Caki2 (cell line): ENCODE results near the gene FXYD5. TPM values are rescaled to one million over a fixed set of nuclear protein-coding genes. Genes with fewer than 3 reads are reported as not detected.
A peak's percentile ranks its signal among the peaks of the same experiment; 100 is the strongest.

Experiments used
- DNase-seq: peaks from one replicate; pipeline ENCODE4 v3.0.0-alpha.2; 2015; ENCODE audit warnings: low read depth
- in situ Hi-C: cut with HindIII; loops from 2 replicates; pipeline ENCODE4 v1.10.0; 2016; ENCODE audit warnings: low sequenced_read_pairs, low pct_unique_long_range_greater_than_20kb, mixed read lengths
- total RNA-seq: library from RNA; depleted of rRNA; stranded (reverse); fragments of >200 nt; shearing (Covaris generic); gene quantifications from 2 replicates; pipeline ENCODE4 v1.2.3, GENCODE V29; 2014; ENCODE audit warnings: low replicate concordance; rRNA removed

Gene FXYD5
- 43.7 and 51.5 TPM in 2 replicates for total RNA-seq

GRCh38 chr19:35154525-35155406 is at the start of gene FXYD5:
Gene FXYD5, plus strand, starts transcription at chr19:35154735. Its CDS starts 816 bp downstream, at chr19:35155551.
- in situ Hi-C loops, result no loop called here

GRCh38 chr19:35105047-35105410 is 49.5 kb upstream of the FXYD5 start:
- in situ Hi-C loops, result no loop called here
- no peak for DNase-seq

More at GRCh38 chr19:35154525-35155406, at the start of gene FXYD5:
- DNase-seq, result peak; percentile 69

DNA sequence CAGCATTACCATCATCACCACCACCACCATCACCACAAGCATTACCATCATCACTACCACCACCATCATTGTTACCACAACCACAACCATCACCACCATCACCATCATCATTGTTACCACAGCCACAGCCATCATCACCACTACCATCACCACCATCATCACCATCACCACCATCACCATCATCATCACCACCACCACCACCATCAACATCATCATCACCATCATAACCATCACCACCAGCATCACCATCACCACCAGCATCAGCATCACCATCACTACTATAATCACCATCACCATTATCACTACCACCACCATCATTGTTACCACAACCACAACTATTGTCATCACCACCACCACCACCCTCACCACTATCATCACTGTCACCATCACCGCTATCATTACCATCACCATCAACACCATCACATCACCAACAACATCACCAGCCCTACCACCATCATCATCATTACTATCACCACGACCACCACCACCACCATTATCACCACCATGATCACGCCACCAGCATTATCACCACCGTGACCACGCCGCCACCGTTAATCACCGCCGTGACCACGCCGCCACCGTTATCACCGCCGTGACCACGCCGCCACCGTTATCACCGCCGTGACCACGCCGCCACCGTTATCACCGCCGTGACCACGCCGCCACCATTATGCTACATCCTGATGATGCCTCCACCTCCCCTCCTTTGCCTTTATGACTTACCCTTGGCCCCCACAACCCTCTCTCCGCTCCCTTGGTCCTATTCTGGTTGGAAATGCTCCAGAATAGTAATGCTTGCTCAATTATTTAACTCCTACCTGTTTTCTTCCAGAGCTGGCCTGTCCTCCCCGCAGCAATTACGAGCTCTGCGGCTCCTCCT is 48.9 kb upstream of the FXYD5 start:
- in situ Hi-C loops, result no loop called here
- no peak for DNase-seq

GRCh38 chr19:35106291-35106583 is 48.3 kb upstream of the FXYD5 start:
- DNase-seq, result no peak
- in situ Hi-C loops, result no loop called here

GRCh38 chr19:35106898-35107541 is 47.5 kb upstream of the FXYD5 start:
- in situ Hi-C loops, result no loop called here
- no peak for DNase-seq

DNA sequence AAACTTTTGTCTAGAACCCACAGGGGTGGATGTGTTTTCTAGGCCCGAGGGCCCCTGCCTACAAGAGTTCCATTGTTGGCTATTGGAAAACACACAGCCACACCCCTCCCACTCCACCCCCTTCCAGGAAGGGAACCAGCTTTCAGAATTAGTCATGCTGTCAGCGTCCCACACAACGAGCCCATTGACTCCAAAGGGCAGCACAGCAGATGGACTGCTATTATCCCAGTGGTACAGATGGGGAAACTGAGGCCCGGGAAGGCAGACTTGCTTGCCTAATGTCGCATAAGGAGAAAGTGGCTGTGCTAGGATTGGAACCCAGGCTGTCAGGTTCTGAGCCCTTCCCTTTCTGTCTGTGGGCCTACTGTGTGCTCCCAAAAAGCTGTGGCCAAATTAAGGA is 47.0 kb upstream of the FXYD5 start:
- DNase-seq, result no peak
- in situ Hi-C loops, result no loop called here

- in situ Hi-C loops, result no loop called here
- no peak for DNase-seq
Measured at GRCh38 chr19:35108730-35109129, 45.8 kb upstream of the FXYD5 start.

DNA sequence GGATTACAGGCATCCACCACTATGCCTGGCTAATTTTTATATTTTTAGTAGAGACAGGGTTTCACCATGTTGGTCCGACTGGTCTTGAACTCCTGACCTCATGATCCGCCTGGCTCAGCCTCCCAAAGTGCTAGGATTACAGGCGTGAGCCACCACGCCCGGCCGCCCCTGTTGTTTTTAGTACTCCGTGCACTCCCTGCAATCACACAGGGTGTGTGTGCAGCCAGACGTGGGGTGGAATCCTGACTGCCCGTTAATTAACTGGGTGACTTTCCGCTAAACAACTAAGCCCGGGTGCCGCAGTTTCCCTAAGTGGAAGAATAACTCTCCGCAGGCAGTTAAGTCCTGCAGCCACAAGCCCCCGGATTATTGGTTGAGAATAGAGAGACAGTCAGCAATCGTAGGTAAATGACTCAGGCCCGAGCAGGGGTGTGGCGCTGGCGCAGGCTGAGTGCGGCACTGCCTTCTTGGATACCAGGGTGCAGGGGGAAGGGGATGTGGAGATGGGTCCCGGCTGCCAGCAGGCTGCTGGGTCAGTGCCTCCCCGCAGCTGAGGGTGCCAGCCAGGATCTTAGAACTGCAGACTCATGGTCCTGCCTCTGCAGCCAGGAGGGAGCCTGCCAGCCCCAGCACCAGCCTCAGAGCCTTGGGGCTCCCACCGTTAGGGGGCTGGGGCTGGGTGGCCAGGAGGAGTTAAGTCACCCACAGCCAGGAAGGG is 45.0 kb upstream of the FXYD5 start:
- DNase-seq, result peak; percentile 50
- in situ Hi-C loops, result no loop called here

- DNase-seq, result no peak
- in situ Hi-C loops, result no loop called here
Measured at GRCh38 chr19:35110974-35111373, 43.6 kb upstream of the FXYD5 start.

- DNase-seq, result no peak
- in situ Hi-C loops, result no loop called here
Measured at GRCh38 chr19:35112995-35113688, 41.4 kb upstream of the FXYD5 start.

GRCh38 chr19:35114353-35115176 is 40.0 kb upstream of the FXYD5 start:
- in situ Hi-C loops, result no loop called here
- DNase-seq, result peak; percentile 37

- no peak for DNase-seq
- in situ Hi-C loops, result no loop called here
Measured at GRCh38 chr19:35115177-35115951, 39.2 kb upstream of the FXYD5 start, which contains the start of gene FXYD3. Gene FXYD3, plus strand, starts transcription at chr19:35115823. Its CDS starts 3,554 bp downstream, at chr19:35119377.

DNA sequence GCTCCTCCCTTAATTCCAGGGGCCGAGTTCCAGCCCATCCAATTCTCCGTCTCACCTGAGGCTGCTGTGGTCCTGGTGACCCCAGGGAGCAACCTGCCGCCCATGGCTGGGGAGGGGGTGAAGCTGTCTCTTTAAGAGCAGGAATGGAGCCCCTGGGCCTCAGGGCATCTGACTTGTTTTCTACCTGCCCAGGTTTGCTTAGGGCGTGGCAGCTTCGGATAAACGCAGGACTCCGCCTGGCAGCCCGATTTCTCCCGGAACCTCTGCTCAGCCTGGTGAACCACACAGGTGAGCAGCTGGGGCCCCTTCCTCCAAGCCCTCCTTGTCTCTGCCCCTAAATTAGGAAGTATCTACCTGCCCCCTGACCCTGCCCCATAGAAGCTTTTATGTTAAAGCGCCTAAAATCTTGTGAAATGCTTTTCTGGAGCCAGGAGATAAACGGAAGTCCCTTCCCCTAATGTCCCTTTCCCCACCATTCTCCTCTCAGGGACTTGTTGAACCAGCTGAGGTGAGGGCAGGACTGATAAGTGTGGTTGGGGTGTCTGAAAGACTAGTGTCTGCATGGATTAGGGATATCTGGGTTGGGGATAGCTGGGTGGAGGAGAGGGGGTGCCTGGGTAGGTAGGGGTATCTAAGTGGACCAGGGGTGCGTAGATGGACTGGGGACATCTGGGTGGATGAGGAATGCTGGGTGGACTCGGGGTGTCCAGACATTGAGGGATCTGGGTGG is 38.3 kb upstream of the FXYD5 start:
- in situ Hi-C loops, result no loop called here
- DNase-seq, result no peak

DNA sequence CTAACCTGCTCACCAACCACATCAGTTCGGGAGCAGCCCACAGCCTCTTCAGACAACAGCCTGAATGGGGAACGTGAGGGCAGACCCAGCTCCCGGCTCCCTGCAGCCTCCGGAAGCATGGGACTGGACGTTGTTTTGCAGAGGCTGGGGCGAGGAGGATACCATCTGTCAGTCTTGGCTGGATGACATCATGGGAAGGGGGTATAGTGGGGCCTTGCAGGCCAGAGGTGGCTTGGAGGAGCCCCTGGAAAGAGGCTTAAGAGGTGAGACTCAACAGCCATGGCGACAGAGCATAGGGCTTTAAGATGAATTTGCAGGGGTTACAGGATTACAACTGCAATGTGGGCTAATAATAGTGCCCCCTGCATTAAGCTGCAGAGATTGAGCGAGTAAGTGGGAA is 37.4 kb upstream of the FXYD5 start:
- no peak for DNase-seq

DNA sequence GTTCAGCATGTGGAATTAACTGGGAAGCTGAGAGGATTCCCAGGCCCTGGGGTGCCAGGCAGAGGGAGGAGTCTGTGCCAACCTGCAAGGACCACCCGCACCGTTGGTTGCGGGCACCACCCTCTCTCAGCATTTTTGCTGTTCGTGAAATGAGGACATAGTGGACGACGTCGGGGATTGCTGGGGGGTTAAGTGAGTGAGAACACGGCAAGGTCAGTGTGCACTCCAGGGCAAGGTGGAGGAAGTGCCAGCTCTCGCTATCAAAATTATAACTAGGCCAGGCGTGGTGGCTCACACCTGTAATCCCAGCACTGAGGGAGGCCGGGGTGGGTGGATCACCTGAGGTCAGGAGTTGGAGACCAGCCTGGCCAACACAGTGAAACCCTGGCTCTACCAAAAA is 36.7 kb upstream of the FXYD5 start:
- no peak for DNase-seq
- in situ Hi-C loops, result no loop called here

More for the DNA sequence above, 37.4 kb upstream of the FXYD5 start:
- in situ Hi-C loops, result no loop called here
